Gastroesophageal sphincter (tissue), 4 donors: Measurements from ENCODE around the gene LSS. TPM values are rescaled to one million over a fixed set of nuclear protein-coding genes. Genes with fewer than 3 reads are reported as not detected.
"Not testable (repeated sequence)": the region's sequence is repeated elsewhere in the genome, so short reads cannot be mapped to it uniquely, and the experiment has no call there.

ENCODE experiments used
- ATAC-seq: fragments of 150-250 bp; one replicate; pipeline ENCODE4 v1.9.1; 2016; ENCODE audit warnings: mild to moderate bottlenecking, moderate library complexity
- H3K27ac ChIP-seq, 4 donors: fragments of 200-600 bp; sonication (generic) in 3 of 4; 1 replicate in 3 of 4; 2 replicates in 1 of 4; pipeline ENCODE4 v1.5.1; 2016 to 2019
- H3K27me3 ChIP-seq: fragments of 200-600 bp; sonication (generic); one replicate; pipeline ENCODE4 v1.5.1; 2019
- H3K36me3 ChIP-seq, 2 donors: fragments of 200-600 bp; sonication (generic); one replicate each; pipeline ENCODE4 v1.5.1; 2019; ENCODE audit warnings: control low read depth in 1 of 2
- H3K4me1 ChIP-seq, 3 donors: fragments of 200-600 bp; sonication (generic); 1 replicate in 2 of 3; 2 replicates in 1 of 3; pipeline ENCODE4 v1.5.1; 2016 to 2019; ENCODE audit warnings: control low read depth in 2 of 3
- H3K4me3 ChIP-seq, 2 donors: fragments of 200-600 bp; sonication (generic); one replicate each; pipeline ENCODE4 v1.5.1; 2019; ENCODE audit warnings: mild to moderate bottlenecking in 1 of 2, moderate library complexity in 1 of 2
- H3K9me3 ChIP-seq, 3 donors: fragments of 200-600 bp; sonication (generic); one replicate each; pipeline ENCODE4 v1.5.1; 2017 to 2019; ENCODE audit warnings: control low read depth in 2 of 3
- CTCF ChIP-seq, 4 experiments: fragments of 200-600 bp in 2 of 4; fragments of 450-650 bp in 2 of 4; sonication (generic) in 1 of 4; IDR thresholded peaks; one replicate each; pipeline ENCODE4 v1.5.1; 2017 to 2019; ENCODE audit warnings: antibody characterized with exemption in 4 of 4, mild to moderate bottlenecking in 2 of 4, moderate library complexity in 2 of 4
- EP300 ChIP-seq: sonication (generic); formaldehyde crosslinking; IDR thresholded peaks from one replicate; pipeline ENCODE4 v1.6.1; 2017; ENCODE audit warnings: antibody characterized with exemption, mild to moderate bottlenecking
- POLR2A ChIP-seq, 2 donors: fragments of 450-650 bp; IDR thresholded peaks; one replicate each; pipeline ENCODE4 v1.6.1; 2017; ENCODE audit warnings: antibody characterized with exemption in 2 of 2, mild to moderate bottlenecking in 2 of 2, moderate library complexity in 1 of 2
- POLR2AphosphoS5 ChIP-seq: sonication (generic); formaldehyde crosslinking; IDR thresholded peaks from one replicate; pipeline ENCODE4 v1.6.1; 2017; ENCODE audit warnings: antibody characterized with exemption
- WGBS, 2 donors: methylation state at CpG; one replicate each; pipeline ENCODE4 v1.1.5; 2018; ENCODE audit warnings: low coverage in 1 of 2; 5-methylcytosine and 5-hydroxymethylcytosine counted together
- total RNA-seq, 4 donors: library from RNA; depleted of rRNA; stranded (reverse); fragments of >200 nt; gene quantifications; one replicate each; pipeline ENCODE4 v1.1.0, GENCODE V29; 2016

LSS gene
- total RNA-seq, 4 donors from 2014 or later = 57.7 to 104 (median 85.7) TPM

DNA sequence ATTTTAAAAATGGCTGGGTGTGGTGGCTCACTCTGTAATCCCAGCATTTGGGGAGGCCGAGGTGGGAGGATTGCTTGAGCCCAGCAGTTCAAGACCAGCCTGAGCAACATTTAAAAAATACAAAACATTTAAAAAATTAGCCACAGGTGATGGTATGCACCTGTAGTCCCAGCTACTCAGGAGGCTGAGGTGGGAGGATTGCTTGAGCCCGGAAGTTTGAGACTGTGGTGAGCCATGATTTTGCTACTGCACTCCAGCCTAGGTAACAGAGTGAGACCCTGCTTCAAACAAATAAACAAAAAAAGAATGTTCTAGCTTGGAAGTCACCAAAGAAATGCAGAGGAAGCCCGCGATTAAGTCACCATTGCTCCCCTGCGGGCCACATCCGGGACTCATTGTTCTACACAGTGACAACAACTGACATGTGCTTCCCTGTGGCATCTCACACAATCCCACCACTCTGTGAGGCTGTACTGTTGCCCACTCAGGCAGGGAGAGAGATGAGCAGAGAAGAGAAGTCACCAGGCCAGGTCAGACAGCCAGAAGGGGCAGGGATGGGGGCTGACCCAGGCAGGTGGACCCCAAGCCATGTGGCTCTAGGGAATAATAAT, 25.9 kb downstream of the LSS start:
- Histone ChIP-seq H3K9me3 (no peaks in the 10 kb centered on the region), H3K27ac (no peak overlapping the region), H3K27me3 (no peaks in the 10 kb centered on the region), H3K4me3 (no peak overlapping the region), H3K4me1 (no peaks in the 10 kb centered on the region), H3K36me3 (peaks cover 0 to 88% of the 10 kb centered on the region in 2 donors)
- TF ChIP-seq EP300 = no peak
- TF ChIP-seq POLR2AphosphoS5 = no peak
- no peak for TF ChIP-seq POLR2A (IDR thresholded peaks at IDR 0.05)
- no peak for TF ChIP-seq CTCF (IDR thresholded peaks at IDR 0.05)
- no peak for ATAC-seq
- 79 to 81% methylated on average over 6 of the region's 6 CpGs for WGBS, 2 donors

DNA sequence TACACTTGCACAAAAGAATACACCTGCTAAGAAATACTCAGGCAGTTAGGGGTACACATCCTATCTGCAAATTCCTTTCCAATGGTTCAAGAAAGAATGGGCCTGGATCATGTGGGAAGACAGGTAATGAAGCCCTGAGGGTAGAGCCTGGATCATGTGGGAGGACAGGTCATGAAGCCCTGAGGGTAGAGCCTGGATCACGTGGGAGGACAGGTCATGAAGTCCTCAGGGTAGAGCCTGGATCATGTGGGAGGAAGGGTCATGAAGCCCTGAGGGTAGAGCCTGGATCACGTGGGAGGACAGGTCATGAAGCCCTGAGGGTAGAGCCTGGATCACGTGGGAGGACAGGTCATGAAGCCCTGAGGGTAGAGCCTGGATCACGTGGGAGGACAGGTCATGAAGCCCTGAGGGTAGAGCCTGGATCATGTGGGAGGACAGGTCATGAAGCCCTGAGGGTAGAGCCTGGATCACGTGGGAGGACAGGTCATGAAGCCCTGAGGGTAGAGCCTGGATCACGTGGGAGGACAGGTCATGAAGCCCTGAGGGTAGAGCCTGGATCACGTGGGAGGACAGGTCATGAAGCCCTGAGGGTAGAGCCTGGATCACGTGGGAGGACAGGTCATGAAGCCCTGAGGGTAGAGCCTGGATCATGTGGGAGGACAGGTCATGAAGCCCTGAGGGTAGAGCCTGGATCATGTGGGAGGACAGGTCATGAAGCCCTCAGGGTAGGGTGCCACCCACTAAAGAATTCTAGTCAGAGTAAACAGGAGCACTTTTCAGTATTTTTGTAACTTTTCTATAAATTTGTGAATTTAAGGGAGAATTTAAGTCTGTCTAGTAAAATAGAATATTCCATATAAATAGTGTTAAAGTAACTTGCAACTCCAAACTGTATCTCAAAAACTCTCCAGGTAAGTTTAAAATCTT, 27.4 kb downstream of the LSS start:
- 67 to 73% methylated on average over 1 of the region's 8 CpGs for WGBS, 2 donors
- H3K4me1 ChIP-seq, H3K27ac ChIP-seq, H3K4me3 ChIP-seq, H3K9me3 ChIP-seq, H3K27me3 ChIP-seq, ATAC-seq: not testable (repeated sequence)
- H3K36me3 ChIP-seq = peaks cover 0 to 88% of the 10 kb centered on the region in 2 donors

DNA sequence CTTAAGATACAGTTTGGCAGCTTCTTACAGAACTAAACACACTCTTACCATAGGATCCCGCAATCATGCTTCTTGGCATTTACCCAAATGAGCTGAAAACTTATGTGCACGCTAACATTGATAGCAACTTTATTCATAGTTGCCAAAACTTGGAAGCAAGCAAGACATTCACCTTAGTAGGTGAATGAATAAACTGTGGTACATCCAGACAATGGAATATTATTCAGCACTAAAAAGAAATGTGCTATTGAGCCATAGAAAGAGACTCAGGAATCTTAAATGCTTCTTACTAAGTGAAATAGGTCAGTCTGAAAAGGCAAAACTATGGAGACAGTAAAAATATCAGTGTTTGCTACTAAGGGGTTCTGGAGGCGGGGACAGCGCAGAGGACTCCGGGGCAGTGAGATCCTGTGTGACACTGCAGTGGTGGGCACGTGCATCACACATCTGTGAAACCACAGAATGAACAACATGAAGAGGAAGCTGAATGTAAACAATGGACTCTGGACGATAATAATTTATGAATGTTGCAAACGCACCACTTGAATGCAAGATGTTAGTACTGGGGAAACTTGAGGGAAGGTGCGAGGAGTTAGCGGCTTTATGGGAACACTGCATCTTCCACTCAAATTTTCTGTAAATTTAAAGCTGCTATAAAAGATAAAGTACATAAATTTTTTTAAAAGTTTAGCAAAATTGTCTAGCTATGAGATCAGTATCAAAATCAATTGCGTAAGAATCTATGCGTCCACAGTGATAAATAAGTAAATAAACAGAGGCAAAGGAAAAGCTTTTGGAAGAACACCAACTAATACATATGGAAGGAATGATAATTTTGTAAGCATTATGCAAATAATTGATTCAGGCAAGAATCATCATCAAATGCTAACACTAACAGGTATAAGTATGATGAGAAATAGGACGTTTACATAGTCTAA, 28.9 kb downstream of the LSS start:
- Histone ChIP-seq H3K36me3 (peaks cover 0 to 88% of the 10 kb centered on the region in 2 donors), H3K4me3 (no peak overlapping the region), H3K9me3 (no peaks in the 10 kb centered on the region), H3K27ac (no peak overlapping the region), H3K4me1 (no peaks in the 10 kb centered on the region), H3K27me3 (no peaks in the 10 kb centered on the region)
- ATAC-seq = no peak
- WGBS, 2 donors = 76 to 94% methylated on average over 6 to 13 of the region's 13 CpGs
- TF ChIP-seq POLR2AphosphoS5 (no peak), POLR2A (IDR thresholded peaks at IDR 0.05) (no peak), EP300 (no peak), CTCF (IDR thresholded peaks at IDR 0.05) (no peak)

DNA sequence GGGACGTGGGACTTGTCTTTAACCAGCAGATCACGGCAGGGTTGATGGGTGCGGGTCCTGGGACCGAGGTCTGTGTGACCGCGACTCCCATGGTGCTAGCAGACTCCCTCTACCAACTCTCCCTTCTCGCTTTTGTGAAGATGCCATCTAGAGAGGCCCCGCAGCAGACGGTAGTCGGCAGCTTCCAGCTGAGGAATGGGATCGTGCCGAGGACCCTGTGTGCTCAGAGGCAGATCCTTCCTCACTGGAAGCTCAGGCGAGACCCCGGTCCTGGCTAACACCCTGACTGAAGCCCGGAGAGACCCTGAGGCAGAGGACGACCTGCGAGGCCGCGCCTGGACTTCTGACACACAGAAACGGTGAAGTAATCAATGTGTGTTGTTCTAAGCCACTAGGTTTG, 31.8 kb downstream of the LSS start:
- Histone ChIP-seq H3K4me3 (no peak overlapping the region), H3K36me3 (peaks cover 0 to 93% of the 10 kb centered on the region in 2 donors), H3K9me3 (no peaks in the 10 kb centered on the region), H3K4me1 (peaks cover 0 to under 1% (median 0%) of the 10 kb centered on the region in 3 donors), H3K27ac (no peak overlapping the region), H3K27me3 (no peaks in the 10 kb centered on the region)
- no peak for ATAC-seq
- WGBS, 2 donors = 33 to 90% methylated on average over 1 to 5 of the region's 20 CpGs
- TF ChIP-seq CTCF (IDR thresholded peaks at IDR 0.05) (no peak), POLR2AphosphoS5 (no peak), POLR2A (IDR thresholded peaks at IDR 0.05) (no peak), EP300 (no peak)

- Histone ChIP-seq H3K4me1 (peaks cover 0 to 11% (median 0%) of the 10 kb centered on the region in 3 donors), H3K36me3 (peaks cover 0 to 100% of the 10 kb centered on the region in 2 donors), H3K27ac (no peak overlapping the region), H3K9me3 (no peaks in the 10 kb centered on the region), H3K4me3 (no peak overlapping the region), H3K27me3 (no peaks in the 10 kb centered on the region)
- TF ChIP-seq POLR2AphosphoS5 = no peak
- no peak for TF ChIP-seq EP300
- no peak for ATAC-seq
- 58% methylated on average over 4 of the region's 20 CpGs; no CpG with 5 or more reads in 1 of the 2 donors for WGBS, 2 donors
These were observed 32.9 kb downstream of the LSS start for GRCh38 chr21:46195595-46196195.
